ENCODE results near the gene TMEM255B.
"Not testable (repeated sequence)": the region's sequence is repeated elsewhere in the genome, so short reads cannot be mapped to it uniquely, and the experiment has no call there.

Gene TMEM255B

DNA sequence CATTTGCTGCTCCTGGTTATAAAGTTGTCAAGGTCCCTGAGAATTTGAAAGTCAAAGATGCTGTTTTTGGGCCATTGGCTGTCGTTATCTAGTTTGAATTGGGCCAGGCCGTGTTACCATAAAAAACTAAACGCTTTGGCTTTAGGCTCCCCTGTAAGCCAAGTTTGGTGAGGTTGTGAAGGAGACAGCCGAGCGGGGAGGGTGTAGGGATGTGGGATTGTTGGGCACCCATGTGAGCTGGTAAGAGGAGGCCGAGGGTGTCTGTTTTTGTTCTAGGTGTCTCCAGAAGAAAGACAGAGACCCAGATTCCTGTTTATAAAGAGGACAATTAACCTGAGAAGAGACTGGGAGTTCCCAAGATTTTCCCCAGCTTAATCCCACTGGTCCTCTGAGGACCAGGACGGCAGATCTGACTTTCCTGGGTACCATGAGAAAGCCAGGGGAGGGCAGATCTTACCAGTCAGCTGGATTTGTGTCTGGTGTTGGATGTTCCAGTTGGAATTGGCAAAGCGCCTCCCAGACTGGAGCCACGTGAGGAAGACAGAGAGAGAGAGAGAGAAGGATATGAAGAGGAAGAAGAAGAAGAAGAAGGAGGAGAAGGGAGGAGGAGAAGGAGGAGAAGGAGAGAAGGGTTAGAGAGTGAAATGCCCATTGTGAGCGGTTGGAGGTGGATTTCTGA lies 25.1 kb downstream of the TMEM255B start:
- 0 out of 2 replicates have a peak, but pooled peaks cover 6% of the 10 kb centered on the region for H3K9me3 ChIP-seq
- peaks cover 15% of the 10 kb centered on the region; the same call in 1 of the 2 replicates for H3K36me3 ChIP-seq
- H4K20me1 ChIP-seq, result 0 out of 2 replicates have a peak, but pooled peaks cover 11% of the 10 kb centered on the region
- no peak overlapping the region for H3K4me3 ChIP-seq
- H3K27ac ChIP-seq, result no peak overlapping the region
- TF ChIP-seq Cebpa-rat (IDR thresholded peaks at IDR 0.05), result no peak
- H3K4me1 ChIP-seq, result peaks cover 11% of the 10 kb centered on the region; the same call in 1 of the 2 replicates
- H3K27me3 ChIP-seq, result no peaks in the 10 kb centered on the region
- no peak overlapping the region for H3K4me2 ChIP-seq
- H3K9ac ChIP-seq, result no peak overlapping the region

DNA sequence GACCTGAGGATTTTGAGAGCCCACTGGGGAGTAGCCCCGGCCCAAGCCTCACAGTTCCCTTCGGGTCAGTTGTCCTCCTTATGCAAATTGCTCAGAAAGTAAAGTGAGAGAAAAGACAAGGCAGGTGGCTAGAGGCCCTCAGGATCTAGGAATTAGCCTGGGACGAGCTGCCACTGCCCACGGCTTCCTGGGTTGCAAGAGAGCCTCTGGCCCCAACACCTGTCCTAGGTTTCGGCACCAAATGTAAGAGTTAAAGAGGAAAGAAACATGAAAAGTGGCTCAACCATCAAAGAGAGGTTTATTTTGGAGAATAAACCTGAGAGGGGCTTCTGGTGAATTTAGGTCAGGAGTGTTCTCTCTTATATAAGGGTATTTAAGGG lies 25.6 kb downstream of the TMEM255B start:
- Histone ChIP-seq H4K20me1 (0 out of 2 replicates have a peak, but pooled peaks cover 11% of the 10 kb centered on the region), H3K9ac (no peak overlapping the region), H3K4me3 (no peak overlapping the region), H3K27me3 (no peaks in the 10 kb centered on the region), H3K27ac (no peak overlapping the region), H3K36me3 (peaks cover 15% of the 10 kb centered on the region; the same call in 1 of the 2 replicates), H3K9me3 (0 out of 2 replicates have a peak, but pooled peaks cover 6% of the 10 kb centered on the region), H3K4me2 (peak overlapping the region; percentile 30; the same call in 1 of the 2 replicates), H3K4me1 (peaks cover 11% of the 10 kb centered on the region; the same call in 1 of the 2 replicates)
- no peak for TF ChIP-seq Cebpa-rat (IDR thresholded peaks at IDR 0.05)

DNA sequence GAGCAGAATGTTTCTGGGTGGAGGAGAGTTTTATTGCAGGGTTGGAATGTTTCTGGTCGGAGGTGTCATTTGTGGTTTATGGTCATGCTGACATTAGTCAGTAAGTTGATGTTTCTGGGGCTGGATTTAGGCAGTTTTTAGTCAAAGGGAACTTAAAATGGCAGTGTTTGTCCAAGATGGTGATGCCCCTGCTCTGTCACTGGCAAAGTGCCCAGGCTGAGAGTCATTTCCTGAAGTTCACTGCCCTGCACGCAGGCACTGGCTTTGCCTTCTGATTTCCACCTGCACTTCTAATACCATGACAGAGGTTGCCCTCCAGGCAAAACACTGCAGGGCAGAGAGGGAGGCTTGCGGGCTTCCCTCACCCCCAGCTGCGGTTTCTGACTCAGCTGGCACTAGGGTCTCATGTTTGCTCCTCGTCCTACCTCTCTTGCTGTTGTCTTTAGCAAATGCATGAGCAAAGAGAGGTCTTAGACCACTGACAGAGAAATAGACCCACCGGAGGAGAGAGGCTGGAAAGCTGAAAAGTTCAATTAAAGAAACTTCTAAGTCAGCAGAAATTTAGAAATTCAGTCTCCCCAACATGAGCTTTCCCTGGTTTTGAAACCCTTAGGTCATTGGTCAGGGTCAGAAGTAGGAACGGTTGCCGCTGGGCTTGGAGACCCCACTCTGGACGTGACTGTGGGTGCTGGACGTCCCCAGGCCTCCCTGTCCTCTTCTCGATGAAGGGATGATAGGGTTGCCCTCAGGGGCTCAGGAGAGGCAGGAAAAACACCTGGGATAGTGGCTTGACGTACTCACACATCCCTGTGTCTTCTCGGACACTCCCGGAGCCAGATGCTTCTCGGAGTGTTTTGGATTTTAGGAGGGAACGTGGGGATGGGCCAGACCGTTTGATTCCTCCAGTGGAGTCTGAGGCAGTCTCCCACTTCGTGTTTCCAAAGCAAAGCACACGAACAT lies 26.3 kb downstream of the TMEM255B start:
- no peak for TF ChIP-seq Cebpa-rat (IDR thresholded peaks at IDR 0.05)
- H3K4me2 ChIP-seq, result peak overlapping the region; percentile 30; the same call in 1 of the 2 replicates
- 0 out of 2 replicates have a peak, but pooled peaks cover 11% of the 10 kb centered on the region for H4K20me1 ChIP-seq
- no peak overlapping the region for H3K9ac ChIP-seq
- H3K27me3 ChIP-seq, result no peaks in the 10 kb centered on the region
- no peak overlapping the region for H3K27ac ChIP-seq
- no peak overlapping the region for H3K4me3 ChIP-seq
- H3K36me3 ChIP-seq, result peaks cover 15% of the 10 kb centered on the region; the same call in 1 of the 2 replicates
- H3K4me1 ChIP-seq, result peaks cover 11% of the 10 kb centered on the region; the same call in 1 of the 2 replicates
- H3K9me3 ChIP-seq, result 0 out of 2 replicates have a peak, but pooled peaks cover 6% of the 10 kb centered on the region

DNA sequence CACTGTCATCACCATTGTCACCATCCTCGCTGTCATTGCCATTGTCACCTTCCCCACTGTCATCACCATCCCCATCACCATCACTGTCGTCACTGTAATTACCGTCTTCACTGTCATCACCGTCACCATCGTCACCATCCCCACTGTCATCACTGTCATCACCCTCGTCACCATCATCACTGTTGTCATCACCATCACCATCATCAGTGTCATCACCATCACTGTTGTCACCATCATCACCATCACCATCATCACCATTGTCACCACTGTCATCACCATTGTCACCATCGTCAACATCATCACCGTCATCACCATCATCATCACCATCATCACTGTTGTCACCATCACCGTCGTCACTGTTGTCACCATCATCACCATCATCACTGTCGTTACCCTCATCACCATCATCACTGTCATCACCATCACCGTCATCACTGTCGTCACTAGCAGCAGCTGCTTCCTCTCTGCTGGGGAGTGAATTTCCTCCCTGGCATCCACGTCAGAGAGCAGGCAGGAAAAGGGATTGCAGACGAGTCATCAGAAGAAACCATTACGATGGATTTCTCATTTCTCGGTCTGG lies 27.3 kb downstream of the TMEM255B start:
- Histone ChIP-seq H3K9me3 (0 out of 2 replicates have a peak, but pooled peaks cover 6% of the 10 kb centered on the region), H4K20me1 (peaks cover 16% of the 10 kb centered on the region)

GRCh38 chr13:113787694-113788093 lies 28.7 kb downstream of the TMEM255B start:
- Histone ChIP-seq H3K27me3 (no peaks in the 10 kb centered on the region), H3K4me3 (no peak overlapping the region), H3K9ac (no peak overlapping the region), H3K36me3 (peaks cover 15% of the 10 kb centered on the region; the same call in 1 of the 2 replicates), H3K4me1 (peaks cover 11% of the 10 kb centered on the region; the same call in 1 of the 2 replicates), H3K27ac (no peak overlapping the region), H4K20me1 (peaks cover 28% of the 10 kb centered on the region), H3K4me2 (no peak overlapping the region), H3K9me3 (0 out of 2 replicates have a peak, but pooled peaks cover 6% of the 10 kb centered on the region)
- TF ChIP-seq Cebpa-rat (IDR thresholded peaks at IDR 0.05), result no peak

More for the DNA sequence above, 27.3 kb downstream of the TMEM255B start:
- Histone ChIP-seq H3K27ac (no peak overlapping the region), H3K4me1 (peaks cover 11% of the 10 kb centered on the region; the same call in 1 of the 2 replicates), H3K27me3 (no peaks in the 10 kb centered on the region), H3K4me3 (no peak overlapping the region), H3K36me3 (peaks cover 15% of the 10 kb centered on the region; the same call in 1 of the 2 replicates), H3K9ac (no peak overlapping the region), H3K4me2 (no peak overlapping the region)
- no peak for TF ChIP-seq Cebpa-rat (IDR thresholded peaks at IDR 0.05)

DNA sequence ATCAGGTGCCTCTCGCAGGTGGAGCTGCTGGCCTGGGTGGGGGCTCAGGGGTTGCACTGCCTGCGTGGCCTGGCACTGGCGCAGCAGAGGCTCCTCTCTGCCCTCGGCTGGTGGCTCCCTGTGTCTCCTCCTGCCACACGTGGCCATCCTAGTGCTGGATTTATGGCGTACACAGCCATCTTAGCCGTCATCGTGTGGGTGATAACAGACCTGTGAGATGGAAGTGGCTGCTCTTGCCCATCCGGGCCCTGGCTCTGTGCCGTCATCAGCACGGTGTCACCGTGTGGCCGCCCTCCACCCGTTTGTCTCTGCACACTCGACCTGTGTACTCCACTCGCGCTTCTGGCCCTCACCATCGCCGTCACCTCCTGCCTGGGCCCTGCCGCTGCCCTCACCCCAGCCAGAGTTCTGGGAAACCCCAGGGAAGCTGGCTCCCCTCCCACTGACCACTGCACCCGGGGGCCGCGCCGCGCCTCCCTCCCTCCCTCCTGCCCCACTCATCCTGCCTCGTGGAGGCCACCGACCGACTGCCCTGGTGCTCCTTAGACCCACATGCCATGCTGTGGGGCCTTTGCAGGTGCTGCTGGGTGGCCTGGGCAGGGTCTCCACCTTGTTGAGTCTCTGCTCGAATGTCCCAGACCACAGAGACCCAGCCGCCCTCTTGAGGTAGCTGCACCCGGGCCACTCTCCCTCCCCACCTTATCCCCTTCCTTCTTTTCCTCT lies 29.5 kb downstream of the TMEM255B start:
- 0 out of 2 replicates have a peak, but pooled peaks cover 6% of the 10 kb centered on the region for H3K9me3 ChIP-seq
- no peak overlapping the region for H3K27ac ChIP-seq
- H4K20me1 ChIP-seq, result peaks cover 34% of the 10 kb centered on the region
- no peak overlapping the region for H3K4me3 ChIP-seq
- no peak overlapping the region for H3K9ac ChIP-seq
- no peak overlapping the region for H3K4me2 ChIP-seq
- TF ChIP-seq Cebpa-rat (IDR thresholded peaks at IDR 0.05), result no peak
- peaks cover 11% of the 10 kb centered on the region; the same call in 1 of the 2 replicates for H3K4me1 ChIP-seq
- peaks cover 15% of the 10 kb centered on the region; the same call in 1 of the 2 replicates for H3K36me3 ChIP-seq
- H3K27me3 ChIP-seq, result no peaks in the 10 kb centered on the region

GRCh38 chr13:113789167-113789566 lies 30.1 kb downstream of the TMEM255B start:
- H3K4me1 ChIP-seq, result peaks cover 11% of the 10 kb centered on the region; the same call in 1 of the 2 replicates
- 0 out of 2 replicates have a peak, but pooled peaks cover 6% of the 10 kb centered on the region for H3K9me3 ChIP-seq
- H3K4me2 ChIP-seq, result no peak overlapping the region
- H3K27ac ChIP-seq, result no peak overlapping the region
- no peak overlapping the region for H3K4me3 ChIP-seq
- H4K20me1 ChIP-seq, result peaks cover 40% of the 10 kb centered on the region
- peaks cover 15% of the 10 kb centered on the region; the same call in 1 of the 2 replicates for H3K36me3 ChIP-seq
- H3K9ac ChIP-seq, result no peak overlapping the region
- H3K27me3 ChIP-seq, result no peaks in the 10 kb centered on the region
- no peak for TF ChIP-seq Cebpa-rat (IDR thresholded peaks at IDR 0.05)

- Histone ChIP-seq H4K20me1 (peaks cover 46% of the 10 kb centered on the region), H3K36me3 (peaks cover 15% of the 10 kb centered on the region; the same call in 1 of the 2 replicates)
- H3K4me3 ChIP-seq, H3K4me1 ChIP-seq, H3K9ac ChIP-seq, H3K9me3 ChIP-seq, H3K27ac ChIP-seq, H3K27me3 ChIP-seq, H3K4me2 ChIP-seq: not testable (repeated sequence)
Measured at GRCh38 chr13:113789931-113790330, 30.9 kb downstream of the TMEM255B start.

All from BLaER1 (cell line).